Caco-2 (cell line): ENCODE measurements around the gene RAPGEF2. TPM values are rescaled to one million over a fixed set of nuclear protein-coding genes. Genes with fewer than 3 reads are reported as not detected.

ENCODE experiments used
- BruUV-seq: library from RNA; stranded (reverse); fragments of 400-500 nt; replicated peaks from 2 replicates; lab custom pipeline; 2021; lab: Mats Ljungman, UMichigan
- CTCF ChIA-PET: fragments of 300-600 bp; sonication (Branson Sonifier 250); formaldehyde crosslinking; loops from one replicate; lab custom pipeline; 2022; ENCODE audit warnings: antibody characterized with exemption; lab: Charles Lee
- POLR2A ChIA-PET: fragments of 300-600 bp; sonication (Branson Sonifier 250); formaldehyde crosslinking; loops from one replicate; lab custom pipeline; 2022; ENCODE audit warnings: antibody characterized with exemption; lab: Charles Lee
- DNase-seq, 2 experiments: peaks; one replicate each; pipeline versions ENCODE4 v3.0.0 to v3.0.0-alpha.2; 2020 to 2022
- H3K27me3 ChIP-seq: replicated peaks from 2 replicates; pipeline ENCODE4 v1.6.0; 2011; ENCODE audit warnings: low read length; ENCODE audit not compliant: control insufficient read depth, insufficient read depth
- H3K36me3 ChIP-seq: 2 replicates; pipeline ENCODE4 v1.5.1; 2011; ENCODE audit warnings: low read length; ENCODE audit not compliant: control insufficient read depth, insufficient read depth
- H3K4me1 ChIP-seq: fragments of 250-450 bp; sonication (Bioruptor Pico); 2 replicates; pipeline ENCODE4 v1.5.1; 2020; ENCODE audit warnings: mild to moderate bottlenecking
- H3K4me3 ChIP-seq: 2 replicates; pipeline ENCODE4 v1.5.1; 2011; ENCODE audit warnings: low read depth, mild to moderate bottlenecking, control low read depth, low read length
- H3K9me3 ChIP-seq: fragments of 250-450 bp; sonication (Bioruptor Pico); 2 replicates; pipeline ENCODE4 v1.5.1; 2020; ENCODE audit warnings: mild to moderate bottlenecking, moderate library complexity
- H3K27ac Mint-ChIP-seq: one replicate; pipeline ENCODE4 v1.8.0; 2022; ENCODE audit warnings: mixed read lengths; ENCODE audit not compliant: unreplicated experiment
- H3K27me3 Mint-ChIP-seq: one replicate; pipeline ENCODE4 v1.8.0; 2022; ENCODE audit warnings: mixed read lengths; ENCODE audit not compliant: insufficient read depth, unreplicated experiment
- H3K36me3 Mint-ChIP-seq: one replicate; pipeline ENCODE4 v1.8.0; 2022; ENCODE audit warnings: mild to moderate bottlenecking, mixed read lengths; ENCODE audit not compliant: insufficient read depth, unreplicated experiment
- H3K4me1 Mint-ChIP-seq: one replicate; pipeline ENCODE4 v1.8.0; 2022; ENCODE audit warnings: low read depth, mixed read lengths; ENCODE audit not compliant: unreplicated experiment
- H3K4me3 Mint-ChIP-seq: one replicate; pipeline ENCODE4 v1.8.0; 2022; ENCODE audit warnings: mild to moderate bottlenecking, moderate library complexity, mixed read lengths; ENCODE audit not compliant: unreplicated experiment
- H3K9me3 Mint-ChIP-seq: one replicate; pipeline ENCODE4 v1.8.0; 2022; ENCODE audit warnings: mixed read lengths; ENCODE audit not compliant: unreplicated experiment
- CTCF ChIP-seq, 2 experiments: fragments of 200-600 bp in 1 of 2; IDR thresholded peaks; 1 replicate in 1 of 2; 2 replicates in 1 of 2; pipeline versions ENCODE4 v1.5.1 to v1.8.0; 2011 to 2022; ENCODE audit warnings: antibody characterized with exemption in 1 of 2, control low read depth in 1 of 2, inconsistent platforms in 1 of 2, low read depth in 1 of 2, low read length in 1 of 2, mild to moderate bottlenecking in 1 of 2, moderate library complexity in 1 of 2; ENCODE audit not compliant: insufficient read depth in 1 of 2, severe bottlenecking in 1 of 2, unreplicated experiment in 1 of 2
- intact Hi-C: fragments of 100-400 bp; cut with micrococcal nuclease; formaldehyde crosslinking; loops from one replicate; pipeline ENCODE4 v1.10.0; 2022; ENCODE audit not compliant: unreplicated experiment
- total RNA-seq: library from RNA; stranded (reverse); gene quantifications from 2 replicates; pipeline ENCODE4 v1.2.3, GENCODE V29; 2022

The RAPGEF2 gene
- total RNA-seq, 1 experiment from 2014 or later: 67.6 TPM

- H3K36me3 Mint-ChIP-seq: peaks cover 47% of the 10 kb centered on the region
Observed at GRCh38 chr4:159252491-159252890, 149.6 kb downstream of the RAPGEF2 start.

GRCh38 chr4:159256037-159256436 lies 153.2 kb downstream of the RAPGEF2 start:
- Mint-ChIP-seq H3K4me3 (no peak overlapping the region), H3K27me3 (no peaks in the 10 kb centered on the region), H3K4me1 (no peaks in the 10 kb centered on the region), H3K27ac (peak overlapping the region; percentile 64), H3K9me3 (no peaks in the 10 kb centered on the region), H3K36me3 (peaks cover 37% of the 10 kb centered on the region)
- Histone ChIP-seq H3K36me3 (no peaks in the 10 kb centered on the region; the same call in 1 of the 2 replicates), H3K9me3 (no peaks in the 10 kb centered on the region; the same call in 1 of the 2 replicates), H3K4me3 (no peak overlapping the region), H3K27me3 (no peaks in the 10 kb centered on the region), H3K4me1 (no peaks in the 10 kb centered on the region)
- no peak for TF ChIP-seq CTCF (IDR thresholded peaks at IDR 0.05; ENCODE audit: insufficient read depth in 1 of 2, low read depth in 1 of 2, low read length in 1 of 2, severe bottlenecking in 1 of 2, unreplicated experiment in 1 of 2)
- no TSS peak for BruUV-seq
- POLR2A ChIA-PET: no interaction called here
- CTCF ChIA-PET: interaction anchor here (0.6 to 1.1 kb wide), 2 partner anchors 19 to 27 kb away, joined by 5 read pairs; no protein-coding TSS in a partner anchor
- intact Hi-C loops: no loop called here
- no peak for DNase-seq

More at GRCh38 chr4:159252491-159252890, 149.6 kb downstream of the RAPGEF2 start:
- H3K4me1 Mint-ChIP-seq: peaks cover 11% of the 10 kb centered on the region
- no peak for DNase-seq
- intact Hi-C loops: no loop called here
- ChIA-PET CTCF (no interaction called here), POLR2A (no interaction called here)
- peaks cover 8% of the 10 kb centered on the region for H3K4me1 ChIP-seq
- no peaks in the 10 kb centered on the region; the same call in 1 of the 2 replicates for H3K36me3 ChIP-seq
- no TSS peak for BruUV-seq
- H3K4me3 Mint-ChIP-seq: no peak overlapping the region
- no peaks in the 10 kb centered on the region for H3K9me3 ChIP-seq
- no peaks in the 10 kb centered on the region for H3K27me3 ChIP-seq
- H3K4me3 ChIP-seq: no peak overlapping the region
- TF ChIP-seq CTCF (IDR thresholded peaks at IDR 0.05; ENCODE audit: insufficient read depth in 1 of 2, low read depth in 1 of 2, low read length in 1 of 2, severe bottlenecking in 1 of 2, unreplicated experiment in 1 of 2): no peak
- no peak overlapping the region for H3K27ac Mint-ChIP-seq
- no peaks in the 10 kb centered on the region for H3K9me3 Mint-ChIP-seq
- no peaks in the 10 kb centered on the region for H3K27me3 Mint-ChIP-seq

GRCh38 chr4:159258889-159259560 lies 156.1 kb downstream of the RAPGEF2 start:
- no peak for DNase-seq
- ChIA-PET CTCF (no interaction called here), POLR2A (no interaction called here)
- no TSS peak for BruUV-seq
- Mint-ChIP-seq H3K4me1 (no peaks in the 10 kb centered on the region), H3K4me3 (no peak overlapping the region), H3K9me3 (no peaks in the 10 kb centered on the region), H3K27ac (no peak overlapping the region), H3K27me3 (no peaks in the 10 kb centered on the region), H3K36me3 (peaks cover 32% of the 10 kb centered on the region)
- no peaks in the 10 kb centered on the region for H3K27me3 ChIP-seq
- no peak overlapping the region for H3K4me3 ChIP-seq
- intact Hi-C loops: no loop called here
- no peaks in the 10 kb centered on the region; the same call in 1 of the 2 replicates for H3K9me3 ChIP-seq
- no peaks in the 10 kb centered on the region for H3K4me1 ChIP-seq
- TF ChIP-seq CTCF (IDR thresholded peaks at IDR 0.05; ENCODE audit: insufficient read depth in 1 of 2, low read depth in 1 of 2, low read length in 1 of 2, severe bottlenecking in 1 of 2, unreplicated experiment in 1 of 2): no peak
- no peaks in the 10 kb centered on the region for H3K36me3 ChIP-seq
